Mucosa of gallbladder (tissue), 1 donor: ENCODE data around the gene KRT33B. TPM values are rescaled to one million over a fixed set of nuclear protein-coding genes. Genes with fewer than 3 reads are reported as not detected.
"Not testable (repeated sequence)": the region's sequence is repeated elsewhere in the genome, so short reads cannot be mapped to it uniquely, and the experiment has no call there.

Experiments used
- DNase-seq: peaks from one replicate; pipeline ENCODE4 v3.0.0-alpha.2; 2020; ENCODE audit warnings: low spot score
- total RNA-seq: library from RNA; stranded (reverse); gene quantifications from one replicate; pipeline ENCODE4 v1.2.1, GENCODE V29; 2021
- donor health status: DM: no; HTN: no; CAD: no.

KRT33B gene
- total RNA-seq, 1 donor from 2014 or later = not detected

DNA sequence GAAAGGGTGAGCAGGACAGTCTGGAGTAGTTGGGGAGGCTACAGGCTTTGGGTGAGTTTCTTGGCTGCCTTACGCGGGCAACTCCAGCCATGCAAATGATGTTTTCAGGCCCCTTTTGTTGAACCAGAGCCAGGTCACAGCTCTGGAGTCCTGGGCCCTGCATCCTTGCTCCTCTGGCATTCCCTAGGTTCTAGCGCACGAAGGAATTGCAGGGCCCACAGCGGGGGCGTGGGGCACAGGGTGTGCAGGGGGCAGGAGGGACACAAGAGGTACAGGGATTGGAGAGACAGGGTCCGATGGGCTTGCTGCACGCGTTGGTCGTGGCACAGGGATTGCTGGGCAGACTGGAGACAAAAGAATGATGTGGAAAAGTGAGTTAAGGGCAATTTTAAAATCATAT is 24.2 kb upstream of the KRT33B start:
- no peak for DNase-seq

DNA sequence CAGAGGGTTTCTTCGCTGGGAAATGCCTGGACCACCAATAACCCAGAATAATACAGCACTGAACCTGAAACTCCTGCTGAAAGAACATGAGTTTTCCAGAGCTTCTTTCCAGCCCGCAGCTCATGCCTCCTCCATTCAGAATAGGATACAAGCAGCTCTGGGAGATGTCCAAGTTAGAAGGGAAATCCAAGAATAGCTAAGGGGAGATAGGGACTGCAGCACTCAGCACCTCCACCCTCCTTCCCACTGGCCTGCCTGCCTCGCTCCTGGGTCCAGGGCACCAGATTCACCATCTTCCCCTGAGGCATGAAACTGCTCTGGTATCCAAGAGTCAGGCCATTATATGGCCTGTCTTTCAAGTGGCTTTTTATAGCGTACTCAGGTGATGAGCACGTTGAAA is 23.7 kb upstream of the KRT33B start:
- DNase-seq = no peak

DNA sequence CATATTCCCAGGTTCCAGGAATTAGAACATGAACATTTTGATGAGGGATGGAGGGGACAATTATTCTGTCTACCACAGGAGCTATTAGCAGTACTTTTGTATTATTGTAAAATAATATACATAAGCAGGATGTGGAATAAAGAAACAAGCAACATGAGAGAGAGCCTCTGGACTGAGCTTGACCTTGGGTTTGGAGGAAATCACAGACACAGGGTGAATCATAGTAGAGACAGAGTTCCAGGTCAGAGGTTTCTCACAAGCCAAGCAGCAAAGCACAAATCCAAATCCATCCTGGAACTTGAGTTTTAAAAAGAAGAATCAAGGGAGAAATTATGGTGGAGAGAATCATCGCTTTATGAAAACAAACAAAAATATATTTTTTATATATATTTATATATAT is 22.7 kb upstream of the KRT33B start:
- no peak for DNase-seq

DNA sequence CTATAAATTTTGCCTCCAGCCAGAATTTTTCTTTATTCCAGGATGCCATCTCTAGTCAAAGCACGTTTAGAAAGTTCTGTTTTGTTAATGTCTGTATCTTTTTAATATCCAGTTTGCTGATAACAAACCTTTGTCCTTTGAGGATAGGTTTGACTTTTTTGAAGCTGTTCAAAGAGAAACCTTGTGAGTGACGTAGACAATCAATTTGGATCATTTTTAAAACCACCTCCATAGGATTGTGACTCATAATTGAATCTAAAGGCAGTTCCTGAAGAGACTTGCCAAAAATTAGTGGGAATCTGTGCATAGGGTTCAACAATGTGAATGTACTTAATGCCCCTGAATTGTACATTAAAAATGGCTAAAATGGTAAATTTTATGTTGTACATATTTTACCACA is 21.9 kb upstream of the KRT33B start:
- DNase-seq = no peak

DNA sequence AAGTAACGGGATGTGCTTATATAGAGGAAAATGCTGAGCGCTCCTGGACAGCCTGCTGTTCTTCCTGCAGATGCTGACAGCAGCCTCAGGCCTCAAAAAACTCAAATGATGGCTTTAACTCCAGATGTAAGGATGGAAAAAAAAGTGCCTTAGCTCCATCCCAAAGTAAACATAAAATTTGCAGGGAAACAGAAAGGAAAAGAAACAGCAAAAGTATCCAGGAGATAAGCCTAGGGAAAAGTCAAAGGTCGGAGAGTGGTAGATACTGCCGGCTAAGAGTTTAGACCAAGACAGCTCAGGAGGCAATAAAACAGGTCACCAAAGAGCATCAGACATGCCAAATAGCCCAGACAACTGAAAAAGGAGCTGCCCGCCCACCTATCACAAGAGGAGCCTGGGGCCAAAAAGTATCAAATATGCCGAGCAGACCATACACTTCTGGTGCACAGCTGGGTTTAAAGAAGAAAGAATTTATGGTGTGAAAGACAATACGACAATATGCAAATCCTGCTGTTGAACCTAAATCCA is 20.9 kb upstream of the KRT33B start:
- DNase-seq = no peak

DNA sequence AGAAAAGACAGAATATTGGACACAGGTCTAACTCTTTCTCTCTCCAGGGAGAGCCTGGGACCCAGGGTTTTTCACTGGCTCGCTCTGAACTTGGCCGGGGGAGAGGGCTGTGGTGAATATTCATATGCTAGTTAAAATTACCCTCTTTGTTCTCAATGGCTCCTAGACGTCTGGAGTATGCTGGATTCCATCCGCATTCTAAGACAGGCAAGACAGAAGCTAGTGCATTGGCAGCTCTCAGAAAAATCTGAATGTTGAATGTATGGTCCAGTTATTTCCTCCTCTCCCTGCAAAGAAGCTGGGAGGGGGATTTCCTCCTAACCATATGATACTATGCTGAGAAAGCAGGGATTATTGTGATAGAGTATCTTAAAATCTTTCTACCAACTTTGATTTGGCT is 18.1 kb upstream of the KRT33B start:
- no peak for DNase-seq

DNA sequence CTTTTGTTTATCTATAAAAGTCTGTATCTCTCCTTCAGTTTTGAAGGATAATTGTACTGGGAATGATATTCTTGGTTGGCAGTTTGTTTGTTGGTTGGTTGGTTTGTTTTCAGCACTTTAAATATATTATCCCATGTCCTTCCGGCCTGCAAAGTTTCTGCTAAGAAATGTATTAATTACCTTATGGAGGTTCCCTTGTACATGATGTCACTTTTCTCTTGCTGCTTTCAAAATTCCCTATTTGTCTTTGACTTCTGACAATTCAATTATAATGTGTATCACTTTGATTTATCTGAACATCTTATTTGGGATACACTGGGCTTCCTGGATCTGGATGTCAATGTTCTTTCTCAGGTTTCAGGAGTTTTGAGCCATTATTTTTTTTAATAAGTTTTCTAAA is 16.6 kb upstream of the KRT33B start:
- no peak for DNase-seq

DNA sequence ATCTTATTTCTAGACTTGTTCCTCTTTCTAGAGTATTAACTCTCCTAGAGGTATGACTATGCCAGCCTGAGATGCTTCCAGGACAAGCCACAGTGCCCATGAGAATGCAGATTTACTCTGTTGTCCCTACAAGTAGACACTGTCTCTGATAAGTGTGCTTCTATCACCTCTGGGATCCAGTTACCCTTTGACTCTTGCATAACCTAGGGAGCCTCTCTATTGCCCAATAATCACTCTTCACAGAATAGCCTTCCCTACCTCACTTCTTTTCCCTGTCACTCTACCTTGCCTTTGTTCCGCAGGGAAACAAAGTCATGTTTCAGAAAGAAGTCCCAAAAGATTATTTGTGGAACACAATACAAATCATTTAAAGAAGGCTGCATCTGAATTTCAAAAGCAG is 14.1 kb upstream of the KRT33B start:
- DNase-seq = no peak

DNA sequence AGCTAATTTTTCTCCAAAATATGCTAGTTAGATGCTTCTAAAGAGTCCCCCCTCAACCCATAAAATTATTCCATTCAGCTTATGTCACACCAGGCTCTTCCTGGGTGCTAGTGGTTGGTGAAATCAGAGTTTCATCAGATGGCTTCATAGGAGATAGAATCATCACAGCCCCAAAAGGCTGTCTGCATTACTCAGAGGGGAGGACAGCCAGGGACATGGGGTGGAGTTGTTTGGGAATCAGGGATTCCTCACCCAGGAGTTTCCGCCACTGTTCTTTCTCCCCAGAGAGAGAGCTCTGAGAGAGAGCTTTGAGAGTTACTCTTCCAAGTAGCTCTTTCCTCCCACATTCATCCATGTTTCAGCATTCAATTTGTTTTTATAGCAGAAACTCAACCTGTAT is 12.8 kb upstream of the KRT33B start:
- DNase-seq = no peak

DNA sequence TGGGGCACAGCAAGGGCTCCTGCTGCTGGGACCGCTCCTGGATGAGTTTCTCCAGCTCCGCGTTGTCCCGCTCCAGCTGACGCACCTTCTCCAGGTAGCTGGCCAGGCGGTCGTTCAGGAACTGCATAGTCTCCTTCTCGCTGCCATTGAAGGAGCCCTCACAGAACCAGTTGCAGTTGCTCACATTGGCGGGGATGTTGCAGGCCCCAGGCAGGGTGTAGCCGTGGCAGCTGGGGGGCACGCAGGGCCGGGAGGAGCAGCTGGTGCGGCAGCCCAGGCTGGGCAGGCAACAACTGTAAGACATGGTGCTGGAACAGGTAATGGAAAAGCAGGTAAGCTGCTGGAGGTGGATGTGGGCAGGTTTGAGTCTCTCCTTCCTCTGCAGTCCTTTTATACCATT is 12.3 kb upstream of the KRT33B start, which contains the start of gene KRT34:
KRT34 (minus strand) TSS at position 364 of the 400 bp plus-strand sequence; CDS start at position 304, 60 bp downstream.
- not testable (repeated sequence) for DNase-seq

DNA sequence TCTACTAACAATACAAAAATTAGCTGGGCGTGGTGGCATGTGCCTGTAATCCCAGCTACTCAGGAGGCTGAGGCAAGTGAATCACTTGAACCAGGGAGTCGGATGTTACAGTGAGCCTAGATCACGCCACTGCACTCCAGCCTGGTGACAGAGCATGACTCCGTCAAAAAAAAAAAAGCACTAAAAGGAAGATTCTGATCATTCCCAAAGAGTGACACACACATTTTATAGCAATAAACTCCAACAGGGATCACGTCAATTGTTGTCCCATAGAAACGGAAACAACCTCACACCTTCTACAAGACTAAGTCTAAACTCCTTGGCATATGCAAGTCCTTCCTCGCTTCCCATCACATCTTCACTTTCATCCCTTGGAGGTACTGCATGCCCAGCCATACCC is 10.5 kb upstream of the KRT33B start:
- not testable (repeated sequence) for DNase-seq

DNA sequence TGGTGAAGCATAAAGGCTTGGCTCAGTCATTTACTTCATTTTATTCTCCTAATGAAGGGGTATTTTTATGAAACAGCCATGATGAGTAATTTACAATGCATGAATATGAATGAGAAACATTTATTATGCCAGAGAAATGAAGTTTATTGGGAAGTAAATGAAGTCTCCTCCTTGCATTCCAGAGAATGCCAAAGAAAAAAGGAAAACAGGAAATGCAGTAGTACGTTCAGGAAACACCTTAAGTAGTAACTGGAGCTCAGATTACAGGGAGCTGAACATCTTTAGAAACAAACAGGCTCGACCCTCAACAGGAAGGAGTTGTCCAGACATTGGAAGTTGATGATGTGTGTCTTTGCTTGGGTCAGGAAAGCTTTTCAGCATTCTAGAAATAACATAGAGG is 7.9 kb upstream of the KRT33B start:
- DNase-seq = no peak

DNA sequence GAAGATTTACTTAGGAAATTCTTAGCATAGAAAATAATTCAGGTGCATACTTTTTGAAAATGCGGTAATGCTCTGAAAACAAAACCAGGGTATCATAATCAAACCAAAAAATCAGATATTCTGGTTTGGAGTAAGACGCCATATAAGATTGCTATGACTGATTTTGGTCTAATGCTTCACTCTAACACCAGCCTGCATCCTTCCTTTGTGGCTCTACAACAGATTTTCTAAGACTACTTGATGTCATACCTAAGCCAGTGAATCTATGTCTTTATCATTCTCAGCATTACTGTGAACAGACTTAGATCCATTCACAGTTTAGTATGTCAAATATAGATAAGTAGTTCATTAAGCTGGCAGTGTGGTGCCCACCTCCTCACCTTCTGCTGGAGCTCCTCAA is 590 bp downstream of the KRT33B start:
- DNase-seq = no peak

DNA sequence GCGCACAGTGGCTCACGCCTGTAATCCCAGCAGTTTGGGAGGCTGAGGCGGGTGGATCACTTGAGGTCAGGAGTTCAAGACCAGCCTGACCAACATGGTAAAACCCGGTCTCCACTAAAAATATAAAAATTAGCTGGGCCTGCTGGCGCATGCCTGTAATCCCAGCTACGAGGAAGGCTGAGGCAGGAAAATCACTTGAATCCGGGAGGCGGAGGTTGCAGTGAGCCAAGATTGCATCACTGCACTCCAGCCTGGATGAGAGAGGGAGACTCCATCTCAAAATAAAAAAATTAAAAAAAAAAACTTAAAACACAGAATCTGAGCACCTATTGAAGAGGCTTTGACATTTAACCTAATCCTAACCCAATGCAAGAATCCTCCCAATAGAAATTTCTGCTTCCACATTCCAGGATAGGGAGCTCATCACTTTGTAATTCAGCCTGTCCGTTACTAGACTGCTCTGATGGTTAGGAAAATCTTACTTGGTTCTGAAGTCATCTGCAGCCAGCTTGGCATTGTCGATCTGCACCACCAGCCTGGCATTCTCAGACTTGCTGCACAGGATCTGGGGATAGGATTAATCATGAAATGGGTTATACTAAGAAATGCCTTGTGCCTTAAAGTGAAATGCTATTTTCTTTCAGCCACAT is 2.1 kb downstream of the KRT33B start:
- DNase-seq = no peak

DNA sequence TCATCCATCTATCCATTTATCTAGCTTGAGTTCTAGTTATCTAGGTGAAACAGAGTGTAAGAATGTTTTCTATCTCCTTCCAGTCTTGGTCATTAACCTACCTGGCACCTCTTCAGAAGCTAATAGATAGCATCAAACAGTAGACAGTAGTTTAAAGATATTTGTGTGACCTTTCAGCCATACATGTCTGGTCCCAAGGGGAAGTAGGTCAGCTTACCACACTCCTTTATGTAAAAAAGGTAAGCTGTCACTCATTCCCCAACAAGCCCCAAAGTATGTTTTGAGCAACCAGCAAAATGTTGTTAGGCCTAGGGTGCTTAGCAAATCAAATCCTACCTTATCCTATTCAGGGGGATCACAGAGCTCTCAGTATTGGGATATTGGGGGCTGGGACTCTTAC is 3.5 kb downstream of the KRT33B start:
- no peak for DNase-seq

DNA sequence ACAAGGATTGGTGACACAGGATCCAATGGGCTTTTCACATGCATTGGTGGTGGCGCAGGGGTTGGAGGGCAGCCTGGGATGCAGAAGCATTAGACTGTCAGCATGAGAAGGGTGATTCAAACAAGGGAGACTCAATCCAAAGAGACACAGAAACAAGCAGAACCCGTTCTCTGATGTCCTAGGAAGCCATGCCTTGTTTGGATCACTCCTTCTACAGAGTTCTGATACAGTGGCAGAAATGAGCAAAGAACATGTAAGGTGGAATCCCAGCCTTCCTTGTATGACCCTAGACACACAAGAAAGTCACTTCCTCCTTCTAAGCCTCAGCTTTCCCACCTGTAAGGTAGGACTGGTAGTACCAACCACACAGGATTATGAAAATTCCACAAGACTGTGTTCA is 5.7 kb downstream of the KRT33B start:
- no peak for DNase-seq

DNA sequence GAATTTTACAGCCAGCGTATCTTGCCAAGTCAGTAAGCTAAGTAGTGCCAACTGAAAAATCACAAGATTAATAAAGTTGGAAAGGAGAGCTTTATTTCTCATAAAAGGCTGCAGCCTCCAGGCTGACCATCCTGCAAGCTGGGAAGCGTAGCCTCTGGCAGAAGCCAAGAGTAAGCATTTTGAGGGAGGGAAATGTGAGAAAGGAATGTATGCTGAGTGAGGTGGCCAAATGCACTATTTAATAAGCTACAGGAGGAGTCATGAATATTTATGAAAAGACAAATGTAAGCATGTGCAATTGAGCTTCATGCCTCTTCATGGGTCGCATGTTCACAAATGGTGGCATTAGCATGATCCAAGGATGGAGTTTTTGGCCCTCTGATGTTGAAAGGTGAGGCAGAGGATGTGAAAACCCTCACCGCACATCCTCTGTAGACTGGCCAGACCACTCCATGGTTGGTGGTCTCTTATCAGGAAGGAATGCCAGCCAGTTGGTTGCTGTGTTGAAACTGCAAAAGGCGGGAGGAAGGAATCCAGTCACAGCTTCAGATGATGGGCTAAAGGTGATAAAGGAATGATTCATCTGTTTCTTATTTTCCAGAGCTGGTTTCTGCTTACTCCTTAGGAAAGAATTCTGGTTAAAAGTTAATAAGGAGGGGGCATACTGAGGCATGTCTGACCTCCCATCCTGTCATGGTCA is 9.2 kb downstream of the KRT33B start:
- DNase-seq = no peak

DNA sequence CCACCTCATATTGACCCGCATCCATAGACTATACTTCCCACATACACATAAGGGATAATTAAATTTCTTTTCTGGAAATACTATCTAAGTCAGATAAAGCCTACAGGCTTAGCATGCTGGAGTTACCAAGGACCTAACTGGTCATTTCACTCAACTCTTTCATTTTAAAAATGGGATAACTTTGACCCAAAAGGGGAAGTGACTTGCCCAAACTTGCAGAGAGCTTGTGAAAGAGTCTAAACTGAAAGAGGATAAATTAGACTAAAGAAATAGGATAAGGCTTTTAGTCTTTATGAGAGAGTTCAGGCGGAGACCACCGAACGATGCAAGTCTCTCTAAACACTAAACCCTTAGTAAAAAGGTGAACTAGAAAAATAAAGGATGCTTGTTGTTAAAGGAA is 15.1 kb downstream of the KRT33B start:
- DNase-seq = no peak

DNA sequence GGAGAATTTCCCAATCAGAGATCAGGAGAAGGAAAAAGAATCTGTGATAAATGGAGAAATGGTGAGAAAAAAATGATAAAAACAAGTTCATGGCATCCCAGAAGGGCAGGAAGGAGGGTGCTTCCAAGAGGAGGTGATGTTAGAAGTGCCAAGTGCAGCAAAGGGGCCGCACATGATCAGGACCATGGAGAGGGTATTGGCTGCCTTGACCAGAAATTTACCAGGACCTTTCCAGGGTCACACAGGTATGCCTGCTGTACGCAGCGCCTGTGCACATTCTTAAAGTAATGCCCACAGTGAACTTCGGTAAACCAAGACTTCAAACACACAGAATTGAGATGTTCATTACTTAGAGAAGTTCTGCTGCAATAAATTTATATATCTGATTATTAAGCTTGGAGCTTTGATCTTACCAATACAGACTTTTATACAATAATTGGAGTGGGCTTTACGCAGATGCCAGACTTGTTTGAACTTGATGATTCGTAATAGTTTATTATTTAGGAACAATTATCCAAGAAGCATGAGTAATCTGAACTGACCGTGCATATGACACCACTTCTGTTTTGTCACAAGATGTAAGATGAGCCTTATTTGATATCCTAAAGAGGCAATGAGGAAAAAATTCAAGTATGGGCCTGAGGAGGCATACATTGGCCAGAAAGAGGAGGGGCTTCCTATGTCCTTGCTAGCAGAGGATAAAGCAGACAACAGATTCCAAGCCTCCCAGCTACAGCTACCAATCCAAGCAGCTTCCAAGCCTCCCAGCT is 16.8 kb downstream of the KRT33B start:
- no peak for DNase-seq

DNA sequence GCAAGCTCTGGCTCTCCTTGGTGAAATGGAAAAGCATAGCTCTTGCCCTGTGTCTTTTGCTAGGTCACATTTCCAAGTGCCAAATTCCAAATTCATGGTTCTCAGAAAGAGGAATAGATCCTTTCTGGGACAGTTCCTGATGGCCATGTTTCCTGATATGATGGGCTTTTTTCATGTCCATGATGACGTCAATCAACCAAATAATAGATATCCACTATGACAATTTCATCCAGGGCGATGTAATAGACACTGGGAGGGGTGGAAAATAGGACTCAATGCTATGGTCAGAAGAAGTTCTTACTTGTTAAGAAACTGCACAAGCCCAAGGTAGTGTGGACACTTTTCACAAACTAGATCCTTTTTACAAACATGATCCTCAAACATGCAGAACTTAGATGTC is 18.4 kb downstream of the KRT33B start:
- DNase-seq = no peak

DNA sequence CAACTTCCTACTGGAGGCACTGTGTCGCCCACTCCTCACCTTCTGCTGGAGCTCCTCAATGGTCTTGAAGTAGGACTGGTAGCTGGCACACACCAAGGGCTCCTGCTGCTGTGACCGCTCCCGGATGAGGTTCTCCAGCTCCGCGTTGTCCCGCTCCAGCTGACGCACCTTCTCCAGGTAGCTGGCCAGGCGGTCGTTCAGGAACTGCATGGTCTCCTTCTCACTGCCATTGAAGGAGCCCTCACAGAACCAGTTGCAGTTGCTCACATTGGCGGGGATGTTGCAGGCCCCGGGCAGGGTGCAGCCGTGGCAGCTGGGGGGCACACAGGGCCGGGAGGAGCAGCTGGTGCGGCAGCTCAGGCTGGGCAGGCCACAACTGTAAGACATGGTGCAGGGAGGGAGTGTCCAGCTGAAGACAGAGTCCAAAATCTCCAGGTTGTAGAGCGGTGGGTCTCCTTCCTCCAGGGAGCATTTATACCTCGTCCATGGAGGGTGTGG is 19.2 kb downstream of the KRT33B start, which contains the start of gene KRT33A:
KRT33A (minus strand) TSS at position 448 of the 498 bp plus-strand sequence; CDS start at position 387, 61 bp downstream.
- not testable (repeated sequence) for DNase-seq
